RWPE2 (cell line): ENCODE measurements around the gene CCN6.
"Not testable (repeated sequence)": the region's sequence is repeated elsewhere in the genome, so short reads cannot be mapped to it uniquely, and the experiment has no call there.

Experiments used
- ATAC-seq: fragments of 200-7000 bp; cut with Tn5 transposase; 3 replicates; pipeline ENCODE4 v1.9.1; 2021; ENCODE audit warnings: low read depth
- DNase-seq: peaks from one replicate; pipeline ENCODE4 v3.0.0-alpha.2; 2020; ENCODE audit warnings: low spot score
- H3K27ac ChIP-seq: fragments of 450-650 bp; 2 replicates; pipeline ENCODE4 v1.5.1; 2017; ENCODE audit warnings: mild to moderate bottlenecking; ENCODE audit not compliant: poor library complexity, severe bottlenecking
- H3K27me3 ChIP-seq: fragments of 250-450 bp; sonication (Bioruptor Pico); 2 replicates; pipeline ENCODE4 v1.5.1; 2021; ENCODE audit warnings: mild to moderate bottlenecking, moderate library complexity; ENCODE audit not compliant: insufficient read depth, poor library complexity, severe bottlenecking
- H3K36me3 ChIP-seq: fragments of 250-450 bp; sonication (Bioruptor Pico); 2 replicates; pipeline ENCODE4 v1.5.1; 2020; ENCODE audit warnings: low read depth, mild to moderate bottlenecking, moderate library complexity
- H3K4me1 ChIP-seq: fragments of 250-450 bp; sonication (Bioruptor Pico); 2 replicates; pipeline ENCODE4 v1.5.1; 2021; ENCODE audit warnings: mild to moderate bottlenecking, moderate library complexity; ENCODE audit not compliant: insufficient read depth, poor library complexity, severe bottlenecking
- H3K4me3 ChIP-seq: fragments of 250-450 bp; sonication (Bioruptor Pico); 2 replicates; pipeline ENCODE4 v1.5.1; 2021; ENCODE audit warnings: mild to moderate bottlenecking, moderate library complexity; ENCODE audit not compliant: severe bottlenecking
- H3K9me3 ChIP-seq: fragments of 250-450 bp; sonication (Bioruptor Pico); 2 replicates; pipeline ENCODE4 v1.5.1; 2021; ENCODE audit warnings: mild to moderate bottlenecking, moderate library complexity; ENCODE audit not compliant: severe bottlenecking
- CTCF ChIP-seq: fragments of 450-650 bp; IDR thresholded peaks from one replicate; pipeline ENCODE4 v1.5.1; 2017; ENCODE audit warnings: mild to moderate bottlenecking, moderate library complexity; ENCODE audit not compliant: poor library complexity, severe bottlenecking

The CCN6 gene

GRCh38 chr6:112049026-112049799, 4.7 kb upstream of the CCN6 start:
- no peaks in the 10 kb centered on the region for H3K9me3 ChIP-seq
- H3K27me3 ChIP-seq = no peaks in the 10 kb centered on the region
- no peaks in the 10 kb centered on the region for H3K4me1 ChIP-seq
- no peaks in the 10 kb centered on the region for H3K36me3 ChIP-seq
- no peak overlapping the region for H3K4me3 ChIP-seq
- no peak for TF ChIP-seq CTCF
- no peak for ATAC-seq
- DNase-seq = no peak
- H3K27ac ChIP-seq = no peak overlapping the region

- H3K4me3 ChIP-seq = no peak overlapping the region
- no peak for DNase-seq
- no peak overlapping the region for H3K27ac ChIP-seq
- no peaks in the 10 kb centered on the region for H3K36me3 ChIP-seq
- TF ChIP-seq CTCF = no peak
- H3K9me3 ChIP-seq = no peaks in the 10 kb centered on the region
- no peak for ATAC-seq
- H3K27me3 ChIP-seq = no peaks in the 10 kb centered on the region
- no peaks in the 10 kb centered on the region for H3K4me1 ChIP-seq
These were observed 3.9 kb upstream of the CCN6 start for GRCh38 chr6:112049996-112050395.

- Histone ChIP-seq H3K27me3 (no peaks in the 10 kb centered on the region), H3K4me1 (no peaks in the 10 kb centered on the region), H3K9me3 (no peaks in the 10 kb centered on the region), H3K36me3 (no peaks in the 10 kb centered on the region), H3K27ac (no peak overlapping the region), H3K4me3 (no peak overlapping the region)
- ATAC-seq = no peak
- DNase-seq = no peak
- TF ChIP-seq CTCF = no peak
These were observed 3.5 kb upstream of the CCN6 start for GRCh38 chr6:112050429-112050828.

GRCh38 chr6:112051251-112051740, 2.6 kb upstream of the CCN6 start:
- not testable (repeated sequence) for H3K27ac ChIP-seq, H3K4me1 ChIP-seq, H3K4me3 ChIP-seq, H3K36me3 ChIP-seq, H3K27me3 ChIP-seq, ATAC-seq, DNase-seq, H3K9me3 ChIP-seq

- no peaks in the 10 kb centered on the region for H3K9me3 ChIP-seq
- no peaks in the 10 kb centered on the region for H3K4me1 ChIP-seq
- H3K4me3 ChIP-seq = no peak overlapping the region
- DNase-seq = no peak
- TF ChIP-seq CTCF = no peak
- H3K27ac ChIP-seq = no peak overlapping the region
- H3K27me3 ChIP-seq = no peaks in the 10 kb centered on the region
- no peaks in the 10 kb centered on the region for H3K36me3 ChIP-seq
- ATAC-seq = no peak
These were observed 769 bp downstream of the CCN6 start for GRCh38 chr6:112054555-112055190.
